GM21529 (cell line): ENCODE data around the gene XXYLT1.
A peak's percentile ranks its signal among the peaks of the same experiment; 100 is the strongest.

ENCODE experiments used
- ATAC-seq: cut with Tn5 transposase; IDR thresholded peaks from one replicate; pipeline ENCODE4 v1.9.1; 2021; ENCODE audit not compliant: unreplicated experiment

XXYLT1 gene

GRCh38 chr3:195267096-195267495 lies 3.9 kb downstream of the XXYLT1 start:
- no peak for ATAC-seq

DNA sequence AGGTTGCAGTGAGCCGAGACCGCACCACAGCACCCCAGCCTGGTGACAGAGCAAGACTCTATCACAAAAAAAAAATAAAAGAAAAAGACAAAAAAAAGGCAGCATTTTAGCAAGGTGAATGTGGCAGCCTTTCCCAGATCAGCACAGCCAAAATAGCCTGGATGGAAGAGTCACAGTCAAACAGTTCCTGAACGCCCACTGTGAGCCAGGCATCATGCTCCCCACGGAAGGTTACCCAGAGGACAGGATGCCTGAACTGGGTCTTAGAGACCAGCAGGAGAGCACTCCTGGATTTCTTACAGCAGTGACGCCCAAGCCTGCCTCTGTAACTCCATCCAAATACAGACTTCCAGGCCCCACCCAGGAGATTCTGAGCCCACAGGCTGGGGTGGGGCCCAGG lies 4.5 kb downstream of the XXYLT1 start:
- ATAC-seq: no peak

DNA sequence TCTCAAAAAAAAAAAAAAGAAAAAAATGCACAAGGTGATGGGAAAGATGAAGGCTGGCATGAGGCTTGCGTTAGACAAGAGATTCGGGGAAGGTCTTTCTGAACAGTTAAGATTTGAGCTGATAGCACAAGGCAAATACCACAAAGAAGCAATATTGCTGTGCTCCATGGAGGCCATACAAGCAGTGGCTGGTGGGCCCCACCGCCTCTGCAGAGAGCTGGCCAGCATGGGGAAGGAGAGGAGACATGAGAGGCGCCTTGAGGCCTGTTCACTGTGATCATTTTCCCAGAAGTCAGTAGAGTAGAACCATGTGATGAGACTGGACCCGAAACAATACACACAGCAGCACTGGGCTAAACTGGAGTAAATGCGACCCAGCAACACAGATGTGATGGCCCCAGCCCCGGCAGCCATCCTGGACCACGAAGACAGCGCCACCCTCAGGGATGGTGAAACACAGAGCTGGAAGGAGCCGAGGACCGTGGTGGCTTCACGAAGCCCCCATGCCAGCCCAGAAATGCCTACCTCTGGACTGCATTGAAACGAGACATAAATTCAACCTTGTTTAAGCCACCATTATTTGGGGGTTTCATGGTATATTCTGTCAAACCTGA lies 5.5 kb downstream of the XXYLT1 start:
- no peak for ATAC-seq

GRCh38 chr3:195263925-195264600 lies 6.9 kb downstream of the XXYLT1 start:
- no peak for ATAC-seq

- ATAC-seq: no peak
Observed at GRCh38 chr3:195263193-195263924, 7.6 kb downstream of the XXYLT1 start.

DNA sequence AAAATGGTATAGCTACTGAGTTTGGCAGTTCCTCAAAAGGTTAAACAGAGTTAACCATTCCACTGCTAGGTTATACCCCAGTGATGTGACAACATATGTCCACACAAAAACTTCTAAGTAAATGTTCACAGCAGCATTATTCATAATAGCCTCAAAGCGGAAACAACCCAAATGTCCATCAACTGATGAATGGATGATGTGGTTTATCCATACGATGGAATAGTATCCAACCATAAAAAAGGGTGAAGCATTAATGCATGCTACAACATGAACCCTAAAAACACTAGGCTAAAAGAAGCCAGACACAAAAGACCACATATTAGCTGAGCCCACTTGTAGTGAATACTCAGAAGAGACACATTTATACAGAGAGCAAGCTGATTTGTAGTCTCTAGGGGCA lies 9.0 kb downstream of the XXYLT1 start:
- ATAC-seq: no peak

DNA sequence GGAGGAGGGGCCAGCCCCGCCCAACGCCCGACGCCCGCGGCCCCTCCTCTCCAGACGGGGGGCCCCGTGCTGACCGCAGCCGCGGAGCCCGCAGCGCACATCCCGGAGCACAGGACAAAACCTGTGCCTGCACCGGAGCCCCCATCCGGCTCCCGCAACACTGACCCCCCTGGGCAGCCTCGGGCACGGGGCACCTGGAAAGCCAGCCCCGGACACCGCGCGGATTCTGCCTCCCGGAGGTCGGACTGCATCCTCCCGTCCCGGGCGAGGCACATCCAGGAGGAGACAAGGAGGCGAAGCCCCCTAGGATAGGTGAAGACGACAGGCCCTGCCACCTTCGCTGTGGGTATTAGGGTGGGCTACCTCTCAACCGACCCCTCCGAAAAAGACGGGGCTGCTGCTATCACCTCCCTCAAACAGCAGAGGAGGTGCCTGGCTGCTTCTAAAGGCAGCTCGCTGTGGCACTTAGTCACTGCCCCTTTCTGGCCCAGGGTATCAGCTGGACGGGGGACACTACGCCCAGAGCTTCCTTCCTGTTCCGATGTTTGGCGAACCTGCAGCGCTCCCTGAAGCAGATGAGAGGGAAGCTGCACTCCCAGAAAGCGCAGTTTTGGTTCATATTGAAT lies 10.6 kb downstream of the XXYLT1 start:
- ATAC-seq: peak; percentile 6

- ATAC-seq: peak; percentile 74
Observed at GRCh38 chr3:195259475-195260279, 11.3 kb downstream of the XXYLT1 start.

GRCh38 chr3:195259154-195259474 lies 11.8 kb downstream of the XXYLT1 start:
- no peak for ATAC-seq

- no peak for ATAC-seq
Observed at GRCh38 chr3:195258449-195259153, 12.4 kb downstream of the XXYLT1 start.

- ATAC-seq: no peak
Observed at GRCh38 chr3:195257454-195258448, 13.2 kb downstream of the XXYLT1 start.

- ATAC-seq: no peak
Observed at GRCh38 chr3:195256639-195257453, 14.1 kb downstream of the XXYLT1 start.

DNA sequence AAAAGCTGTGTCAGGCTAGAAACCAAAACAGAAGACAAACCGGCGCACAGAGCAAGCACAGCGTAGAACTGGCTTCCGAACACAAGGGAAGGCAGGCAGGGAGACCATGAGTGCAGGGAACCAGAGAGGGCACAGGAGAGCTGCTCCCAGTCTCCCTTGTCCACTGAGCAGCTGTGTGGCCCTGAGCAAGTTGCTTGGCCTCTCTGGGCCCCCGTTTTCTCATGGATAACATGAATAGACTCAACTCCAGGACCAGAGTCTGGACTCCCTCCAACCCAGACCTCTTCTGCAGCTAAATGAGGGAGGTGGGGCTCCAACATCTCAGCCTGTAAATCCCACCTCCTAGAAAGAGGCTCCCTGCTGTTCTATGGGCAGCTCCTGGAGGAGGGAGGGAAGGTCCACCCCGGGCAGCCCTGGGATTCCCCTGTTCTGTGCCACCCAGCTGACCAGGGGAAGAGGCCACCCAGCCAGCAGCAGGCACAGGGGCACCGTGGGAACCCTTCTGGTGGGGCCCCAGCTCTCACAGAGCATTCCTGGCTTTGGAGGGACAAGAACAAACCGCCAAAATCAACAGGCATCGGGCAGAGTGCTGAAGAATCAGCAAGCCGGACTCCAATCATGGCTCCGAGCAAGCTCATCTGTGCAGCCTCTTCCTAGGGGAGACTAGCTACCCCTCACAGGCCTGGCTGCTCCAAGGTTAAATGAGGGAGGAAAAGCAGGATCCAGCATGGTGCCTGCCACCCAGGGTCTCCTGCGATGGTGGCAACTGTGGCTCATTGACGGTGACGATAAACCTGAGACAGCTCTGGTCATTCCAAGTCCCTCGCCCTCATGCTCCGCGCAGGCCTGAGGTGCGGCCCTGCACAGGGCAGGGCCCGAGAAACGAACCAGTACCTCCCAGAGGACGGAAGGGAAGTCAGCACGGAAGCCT lies 15.1 kb downstream of the XXYLT1 start:
- no peak for ATAC-seq

DNA sequence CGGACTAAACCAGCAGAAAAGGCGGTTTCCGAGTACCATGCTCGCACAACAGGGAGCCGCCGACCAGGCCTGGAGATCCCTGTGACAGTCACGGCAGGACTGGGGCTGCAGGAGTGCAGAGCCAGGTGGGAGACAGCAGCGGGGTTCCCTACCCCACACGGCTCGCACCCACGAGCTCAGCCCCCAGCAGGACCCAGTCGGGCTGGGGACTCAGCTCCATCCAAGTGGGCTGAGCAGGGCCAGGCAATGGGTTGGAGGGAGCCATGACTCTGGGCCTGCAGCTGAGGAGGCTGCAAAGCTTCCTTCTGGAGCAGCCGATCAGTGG lies 15.8 kb downstream of the XXYLT1 start:
- no peak for ATAC-seq

DNA sequence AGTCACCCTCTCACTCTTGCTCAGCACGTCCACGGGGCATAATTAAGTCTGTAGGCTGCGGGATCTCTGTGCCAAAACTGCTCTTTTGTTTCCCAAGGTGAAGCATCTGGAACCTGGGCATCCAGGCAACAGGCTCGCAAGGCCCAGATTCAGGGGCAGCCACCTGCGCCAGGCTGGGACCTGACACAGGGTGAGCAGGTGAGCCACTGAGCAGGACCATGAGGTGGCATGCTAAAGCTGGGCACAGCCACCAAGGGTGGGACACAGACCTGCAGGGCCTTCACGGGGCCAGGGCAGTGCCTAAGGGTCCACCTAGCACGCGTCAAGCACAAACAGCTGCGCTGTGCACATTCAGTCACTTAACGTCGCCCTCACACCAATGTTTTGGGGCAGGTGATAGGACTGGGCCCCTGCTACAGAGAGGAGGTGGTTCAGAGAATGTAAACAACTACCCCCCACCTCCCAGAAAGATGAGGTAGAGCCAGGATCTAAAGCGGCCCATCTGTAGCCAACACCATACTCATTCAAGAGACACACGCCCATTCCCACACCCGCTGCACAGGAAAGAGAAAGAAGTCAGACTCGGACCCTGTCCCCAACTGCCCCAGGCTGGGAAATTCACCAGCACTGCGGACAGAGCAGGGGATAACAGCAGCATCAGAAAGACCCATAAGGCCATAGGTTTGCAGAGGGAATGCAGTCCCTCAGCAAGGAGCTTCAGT lies 16.3 kb downstream of the XXYLT1 start:
- ATAC-seq: no peak

GRCh38 chr3:195253923-195254432 lies 17.0 kb downstream of the XXYLT1 start:
- no peak for ATAC-seq
